Sigmoid colon (tissue), 4 donors: ENCODE results near the gene GSTK1.

Source experiments
- POLR2A ChIP-seq, 2 donors: fragments of 450-650 bp; IDR thresholded peaks; one replicate each; pipeline ENCODE4 v1.6.1; 2016; ENCODE audit warnings: antibody characterized with exemption in 2 of 2, mild to moderate bottlenecking in 2 of 2, moderate library complexity in 2 of 2
- POLR2AphosphoS5 ChIP-seq, 4 donors: sonication (generic); formaldehyde crosslinking; IDR thresholded peaks; one replicate each; pipeline ENCODE4 v1.6.1; 2017; ENCODE audit warnings: antibody characterized with exemption in 4 of 4
- TF ChIP-seq, protein P1 (sequence below), 4 experiments: fragments of 450-650 bp in 3 of 4; fragments of 200-600 bp in 1 of 4; IDR thresholded peaks; one replicate each; pipeline ENCODE4 v1.5.1; 2016 to 2019; ENCODE audit warnings: antibody characterized with exemption in 4 of 4, mild to moderate bottlenecking in 3 of 4, moderate library complexity in 2 of 4

DNA sequence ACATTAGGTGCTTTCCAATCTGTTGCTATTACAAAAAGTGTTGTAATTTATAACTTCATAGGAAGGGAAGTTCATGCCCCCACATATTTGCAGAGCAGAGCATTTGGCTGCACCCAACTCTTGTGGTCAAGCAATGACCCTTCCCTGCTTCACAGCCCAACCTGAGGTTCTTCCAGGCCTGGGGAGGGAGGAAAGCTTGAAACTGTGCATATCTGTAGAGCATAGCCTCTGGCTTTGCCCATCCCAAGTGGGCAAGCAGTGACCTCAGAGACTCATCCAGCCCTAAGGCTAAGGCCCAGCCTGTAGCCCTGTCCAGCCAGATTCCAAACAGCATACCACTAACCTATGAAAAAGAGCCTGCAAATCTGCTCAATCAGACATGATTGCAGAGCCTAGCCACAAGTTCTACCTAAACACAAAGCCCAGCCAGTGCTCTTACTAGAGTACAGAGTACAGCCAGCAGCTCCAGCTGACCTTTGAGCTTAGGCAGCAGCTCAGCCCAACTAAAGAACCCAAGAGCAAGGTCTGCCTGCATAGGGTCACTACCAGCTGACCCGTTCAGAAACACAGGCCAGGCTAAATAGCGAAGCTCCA is 14.4 kb upstream of the GSTK1 start:
- TF ChIP-seq POLR2A (IDR thresholded peaks at IDR 0.05) = no peak
- TF ChIP-seq POLR2AphosphoS5 (IDR thresholded peaks at IDR 0.05) = no peak
- TF ChIP-seq, protein P1, sequence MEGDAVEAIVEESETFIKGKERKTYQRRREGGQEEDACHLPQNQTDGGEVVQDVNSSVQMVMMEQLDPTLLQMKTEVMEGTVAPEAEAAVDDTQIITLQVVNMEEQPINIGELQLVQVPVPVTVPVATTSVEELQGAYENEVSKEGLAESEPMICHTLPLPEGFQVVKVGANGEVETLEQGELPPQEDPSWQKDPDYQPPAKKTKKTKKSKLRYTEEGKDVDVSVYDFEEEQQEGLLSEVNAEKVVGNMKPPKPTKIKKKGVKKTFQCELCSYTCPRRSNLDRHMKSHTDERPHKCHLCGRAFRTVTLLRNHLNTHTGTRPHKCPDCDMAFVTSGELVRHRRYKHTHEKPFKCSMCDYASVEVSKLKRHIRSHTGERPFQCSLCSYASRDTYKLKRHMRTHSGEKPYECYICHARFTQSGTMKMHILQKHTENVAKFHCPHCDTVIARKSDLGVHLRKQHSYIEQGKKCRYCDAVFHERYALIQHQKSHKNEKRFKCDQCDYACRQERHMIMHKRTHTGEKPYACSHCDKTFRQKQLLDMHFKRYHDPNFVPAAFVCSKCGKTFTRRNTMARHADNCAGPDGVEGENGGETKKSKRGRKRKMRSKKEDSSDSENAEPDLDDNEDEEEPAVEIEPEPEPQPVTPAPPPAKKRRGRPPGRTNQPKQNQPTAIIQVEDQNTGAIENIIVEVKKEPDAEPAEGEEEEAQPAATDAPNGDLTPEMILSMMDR (IDR thresholded peaks at IDR 0.05) = no peak
